Measurements from ENCODE around the gene CHST11.
"Not testable (repeated sequence)": the region's sequence is repeated elsewhere in the genome, so short reads cannot be mapped to it uniquely, and the experiment has no call there.

CHST11 gene

GRCh38 chr12:104801005-104801404 lies 344.3 kb downstream of the CHST11 start:
- no peak for DNase-seq (ENCODE audit: low read depth, low spot score)

- DNase-seq (ENCODE audit: low read depth, low spot score): no peak
Measured at GRCh38 chr12:104801427-104801826, 344.7 kb downstream of the CHST11 start.

GRCh38 chr12:104802208-104802607 lies 345.5 kb downstream of the CHST11 start:
- DNase-seq (ENCODE audit: low read depth, low spot score): no peak

GRCh38 chr12:104805186-104805585 lies 348.4 kb downstream of the CHST11 start:
- no peak for DNase-seq (ENCODE audit: low read depth, low spot score)

- DNase-seq (ENCODE audit: low read depth, low spot score): not testable (repeated sequence)
Measured at GRCh38 chr12:104806194-104806593, 349.4 kb downstream of the CHST11 start.

- DNase-seq (ENCODE audit: low read depth, low spot score): no peak
Measured at GRCh38 chr12:104809251-104809650, 352.5 kb downstream of the CHST11 start.

DNA sequence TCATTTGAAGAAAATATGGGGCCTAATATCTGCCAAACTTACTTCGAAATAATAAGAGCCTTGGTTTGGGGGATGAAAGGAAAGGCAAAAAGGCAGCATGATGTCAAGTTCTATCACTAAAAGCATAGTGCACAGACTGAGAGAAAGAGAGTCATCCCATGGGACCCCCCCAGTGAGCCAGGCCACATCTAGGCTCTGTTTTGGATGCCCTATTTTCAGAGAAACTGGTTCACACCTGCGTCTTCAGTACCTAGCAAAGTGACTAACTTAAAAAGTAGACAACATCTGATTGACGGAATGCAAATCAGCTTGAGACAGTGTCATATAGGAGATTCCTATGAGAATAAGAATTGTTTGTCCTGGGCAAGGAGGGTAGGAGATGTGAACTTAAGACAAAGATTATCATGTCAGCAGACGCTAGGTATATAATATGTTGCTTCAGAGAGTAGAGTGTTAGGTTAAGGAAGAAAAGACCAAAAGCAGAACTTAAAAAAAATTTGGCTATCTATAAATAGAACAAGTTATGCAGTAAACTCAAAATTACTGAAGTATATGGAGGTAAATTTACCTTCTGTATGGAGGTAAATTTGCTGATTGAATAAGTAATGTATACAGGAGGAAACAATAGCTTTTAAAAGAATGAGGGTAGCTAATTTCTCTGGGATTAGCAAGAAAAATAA lies 353.1 kb downstream of the CHST11 start:
- no peak for DNase-seq (ENCODE audit: low read depth, low spot score)

Data from smooth muscle cell of the brain vasculature (primary cell).